Measurements from ENCODE around the gene ASB6. TPM values are rescaled to one million over a fixed set of nuclear protein-coding genes. Genes with fewer than 3 reads are reported as not detected.
A peak's percentile ranks its signal among the peaks of the same experiment; 100 is the strongest.

The ASB6 gene
- total and polyA plus RNA-seq, 7 donors = 6.3 to 20.2 (median 8.9) TPM

DNA sequence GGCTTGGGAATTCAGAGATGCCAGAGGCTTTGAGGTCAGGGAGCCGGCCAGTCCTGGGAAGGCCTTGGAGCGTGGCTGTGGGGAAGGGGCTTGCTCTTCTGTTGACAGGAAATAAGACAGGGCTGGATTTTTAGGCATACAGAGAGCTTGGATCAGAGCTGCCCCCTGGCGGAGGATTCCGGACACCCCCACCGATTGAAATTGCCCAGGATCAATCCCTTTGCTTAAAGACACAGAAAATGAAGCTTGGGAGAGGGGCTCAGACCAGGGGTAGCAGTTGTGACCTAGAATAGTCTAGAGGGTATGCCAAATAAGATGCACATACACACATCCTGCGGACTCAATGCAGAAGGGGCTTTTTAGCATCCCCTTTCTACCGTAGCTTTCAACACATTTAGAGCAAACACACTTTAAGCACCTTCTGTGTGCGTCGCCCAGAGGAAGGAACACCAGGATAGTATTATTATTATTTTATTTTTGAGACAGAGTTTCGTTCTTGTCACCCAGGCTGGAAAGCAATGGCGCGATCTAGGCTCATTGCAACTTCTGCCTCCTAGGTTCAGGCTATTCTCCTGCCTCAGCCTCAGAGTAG is 17.7 kb downstream of the ASB6 start:
- H3K36me3 ChIP-seq (ENCODE audit: insufficient read depth in 1 of 2, low read depth in 1 of 2) = no peaks in the 10 kb centered on the region
- H3K4me3 ChIP-seq = no peak overlapping the region
- H3K27ac ChIP-seq = no peak overlapping the region
- ATAC-seq = no peak
- DNase-seq = peak in 1 of 2 donors; percentile 57
- WGBS, 3 donors = 46 to 47% (median 46%) methylated on average over 12 of the region's 12 CpGs
- intact Hi-C loops (cut with DNase I) = no loop called here
- no peaks in the 10 kb centered on the region for H3K9me3 ChIP-seq
- H3K27me3 ChIP-seq (ENCODE audit: insufficient read depth in 3 of 3, low read length in 2 of 3) = peaks cover 0 to 27% (median 7%) of the 10 kb centered on the region in 3 donors
- peaks cover 28% of the 10 kb centered on the region for H3K4me1 ChIP-seq
- TF ChIP-seq, protein P1, sequence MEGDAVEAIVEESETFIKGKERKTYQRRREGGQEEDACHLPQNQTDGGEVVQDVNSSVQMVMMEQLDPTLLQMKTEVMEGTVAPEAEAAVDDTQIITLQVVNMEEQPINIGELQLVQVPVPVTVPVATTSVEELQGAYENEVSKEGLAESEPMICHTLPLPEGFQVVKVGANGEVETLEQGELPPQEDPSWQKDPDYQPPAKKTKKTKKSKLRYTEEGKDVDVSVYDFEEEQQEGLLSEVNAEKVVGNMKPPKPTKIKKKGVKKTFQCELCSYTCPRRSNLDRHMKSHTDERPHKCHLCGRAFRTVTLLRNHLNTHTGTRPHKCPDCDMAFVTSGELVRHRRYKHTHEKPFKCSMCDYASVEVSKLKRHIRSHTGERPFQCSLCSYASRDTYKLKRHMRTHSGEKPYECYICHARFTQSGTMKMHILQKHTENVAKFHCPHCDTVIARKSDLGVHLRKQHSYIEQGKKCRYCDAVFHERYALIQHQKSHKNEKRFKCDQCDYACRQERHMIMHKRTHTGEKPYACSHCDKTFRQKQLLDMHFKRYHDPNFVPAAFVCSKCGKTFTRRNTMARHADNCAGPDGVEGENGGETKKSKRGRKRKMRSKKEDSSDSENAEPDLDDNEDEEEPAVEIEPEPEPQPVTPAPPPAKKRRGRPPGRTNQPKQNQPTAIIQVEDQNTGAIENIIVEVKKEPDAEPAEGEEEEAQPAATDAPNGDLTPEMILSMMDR (IDR thresholded peaks at IDR 0.05) = peak; percentile 60

GRCh38 chr9:129623331-129623730 is 18.6 kb downstream of the ASB6 start:
- DNase-seq (no peak), ATAC-seq (no peak)
- TF ChIP-seq, protein P1 (IDR thresholded peaks at IDR 0.05) = no peak
- intact Hi-C loops (cut with DNase I) = no loop called here
- Histone ChIP-seq H3K4me3 (no peak overlapping the region), H3K27ac (no peak overlapping the region), H3K9me3 (no peaks in the 10 kb centered on the region), H3K27me3 (ENCODE audit: insufficient read depth in 3 of 3, low read length in 2 of 3) (peaks cover 0 to 31% (median 7%) of the 10 kb centered on the region in 3 donors), H3K4me1 (peaks cover 19% of the 10 kb centered on the region), H3K36me3 (ENCODE audit: insufficient read depth in 1 of 2, low read depth in 1 of 2) (no peaks in the 10 kb centered on the region)
- 76 to 84% (median 78%) methylated on average over 6 of the region's 6 CpGs for WGBS, 3 donors

DNA sequence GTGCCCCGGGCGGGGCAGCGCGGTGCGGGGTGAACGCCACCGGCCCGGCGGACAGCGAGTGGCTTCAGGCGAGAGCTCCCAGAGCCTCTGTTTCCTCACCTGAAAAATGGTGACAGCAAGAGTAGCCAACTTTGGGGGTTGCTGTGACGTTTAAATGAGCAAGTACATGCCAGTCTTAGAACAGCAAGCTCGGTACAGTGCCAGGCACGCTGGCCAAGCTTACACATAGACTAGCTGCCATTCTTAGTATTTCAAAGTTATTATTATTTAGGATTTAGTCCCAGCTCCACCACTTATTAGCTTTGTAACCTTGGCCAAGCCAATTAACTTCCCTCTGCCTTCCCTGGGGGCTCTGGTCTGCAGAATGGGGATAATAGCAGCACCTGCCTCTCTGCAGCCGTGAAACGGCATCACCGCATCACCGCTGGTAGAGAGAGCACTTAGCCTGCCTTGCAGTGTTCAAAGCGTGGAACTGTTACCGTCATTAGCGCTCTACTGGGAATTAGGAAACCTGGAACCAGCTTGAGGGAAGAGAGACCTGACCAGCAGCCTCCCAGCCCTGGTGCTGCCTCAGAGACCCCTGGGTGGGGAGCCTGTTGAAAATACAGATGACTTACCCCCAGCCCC is 21.2 kb downstream of the ASB6 start, which contains the start of gene C9orf50:
TSS of gene C9orf50 (minus strand) at position 433 of the 627 bp plus-strand sequence. CDS start 527 bp downstream, outside the sequence.
- Histone ChIP-seq H3K27ac (no peak within 1 kb of the TSS), H3K27me3 (ENCODE audit: insufficient read depth in 3 of 3, low read length in 2 of 3) (peaks cover 0 to 31% (median 7%) of the 10 kb centered on the region in 3 donors), H3K4me1 (peaks cover 7% of the 10 kb centered on the region), H3K4me3 (peak within 1 kb of the TSS; percentile 64), H3K36me3 (ENCODE audit: insufficient read depth in 1 of 2, low read depth in 1 of 2) (no peaks in the 10 kb centered on the region), H3K9me3 (no peaks in the 10 kb centered on the region)
- TF ChIP-seq, protein P1 (IDR thresholded peaks at IDR 0.05) = no peak
- WGBS, 3 donors = 20 to 23% (median 20%) methylated on average over 21 of the region's 21 CpGs
- no peak for ATAC-seq
- intact Hi-C loops (cut with DNase I) = no loop called here
- DNase-seq = no peak

DNA sequence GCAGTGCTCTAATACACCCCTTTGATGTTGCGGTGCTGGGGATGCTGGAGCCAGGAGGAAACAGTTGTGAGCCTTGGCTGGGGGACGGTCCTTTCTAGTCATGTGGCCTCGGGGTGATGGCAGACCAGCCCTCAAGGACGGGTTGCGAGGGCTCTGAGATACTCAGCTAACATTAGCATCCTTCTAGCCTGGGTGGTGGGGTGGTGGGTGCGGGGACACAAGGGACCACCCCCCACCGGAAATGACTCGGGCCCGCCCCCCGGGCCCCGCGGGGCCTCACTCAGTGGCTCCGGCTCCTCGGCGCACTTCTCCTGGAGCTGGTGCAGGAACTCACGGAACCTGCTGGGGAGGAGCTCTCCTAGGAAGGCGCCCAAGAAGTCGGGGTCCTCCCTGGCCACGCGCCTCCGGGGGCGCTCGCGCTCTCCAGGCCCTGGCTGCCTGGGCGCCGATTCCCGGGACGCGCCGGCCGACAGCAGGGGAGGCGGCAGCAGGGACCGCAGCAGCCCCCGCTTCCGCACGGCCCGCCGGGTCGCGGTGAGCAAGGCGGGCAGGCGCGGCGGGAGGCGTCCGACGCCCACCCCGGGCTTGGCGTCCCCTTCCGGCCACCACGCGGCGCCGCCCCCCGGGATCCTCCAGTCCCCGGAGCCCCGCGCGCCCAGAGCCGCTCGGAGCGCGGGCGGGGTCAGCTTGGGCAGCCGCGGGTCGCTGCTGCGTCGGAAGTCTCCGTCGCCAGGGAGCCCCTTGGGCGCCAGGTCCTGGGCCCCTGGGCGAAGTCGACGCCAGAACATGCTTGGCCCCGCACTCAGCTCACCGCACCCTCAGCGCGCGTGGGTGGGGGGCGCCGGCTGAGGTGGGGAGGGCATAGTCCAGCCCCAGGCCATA is 21.9 kb downstream of the ASB6 start:
- 1% methylated on average over 52 to 82 of the region's 82 CpGs for WGBS, 3 donors
- TF ChIP-seq, protein P1 (IDR thresholded peaks at IDR 0.05) = no peak

More for the DNA sequence above, 21.9 kb downstream of the ASB6 start:
- peak in 2 of 4 donors; percentile 11 to 27 for ATAC-seq
- no peak for DNase-seq
- peak overlapping the region; percentile 64 for H3K4me3 ChIP-seq
- no peaks in the 10 kb centered on the region for H3K9me3 ChIP-seq
- peaks cover 7% of the 10 kb centered on the region for H3K4me1 ChIP-seq
- H3K27ac ChIP-seq = no peak overlapping the region
- intact Hi-C loops (cut with DNase I) = no loop called here
- H3K27me3 ChIP-seq (ENCODE audit: insufficient read depth in 3 of 3, low read length in 2 of 3) = peaks cover 0 to 31% (median 7%) of the 10 kb centered on the region in 3 donors
- H3K36me3 ChIP-seq (ENCODE audit: insufficient read depth in 1 of 2, low read depth in 1 of 2) = no peaks in the 10 kb centered on the region

Data from psoas muscle (tissue), 8 donors.